GM18498 (cell line): ENCODE results near the gene MAPK8IP1.

Experiments used
- ATAC-seq: cut with Tn5 transposase; IDR thresholded peaks from one replicate; pipeline ENCODE4 v1.9.1; 2021; ENCODE audit warnings: mild to moderate bottlenecking, moderate library complexity; ENCODE audit not compliant: unreplicated experiment

Gene MAPK8IP1

GRCh38 chr11:45906965-45907611 lies 21.6 kb downstream of the MAPK8IP1 start, which contains the start of gene FREY1:
TSS of gene FREY1 (minus strand) at chr11:45907271. CDS start at chr11:45907245, 26 bp downstream.
- ATAC-seq, result no peak

- ATAC-seq, result no peak
Observed at GRCh38 chr11:45907911-45908370, 22.5 kb downstream of the MAPK8IP1 start.

GRCh38 chr11:45909594-45910475 lies 24.4 kb downstream of the MAPK8IP1 start:
- no peak for ATAC-seq

GRCh38 chr11:45910623-45911022 lies 25.2 kb downstream of the MAPK8IP1 start:
- ATAC-seq, result no peak

GRCh38 chr11:45913514-45913913 lies 28.1 kb downstream of the MAPK8IP1 start:
- no peak for ATAC-seq

GRCh38 chr11:45913942-45914635 lies 28.6 kb downstream of the MAPK8IP1 start:
- no peak for ATAC-seq

GRCh38 chr11:45915446-45915845 lies 30.0 kb downstream of the MAPK8IP1 start:
- no peak for ATAC-seq

- peak; percentile 3 for ATAC-seq
Observed at GRCh38 chr11:45917286-45917622, 31.8 kb downstream of the MAPK8IP1 start.

GRCh38 chr11:45917623-45918330 lies 32.3 kb downstream of the MAPK8IP1 start, which contains the start of gene PEX16:
TSS of gene PEX16 (minus strand) at chr11:45917877. CDS start at chr11:45917811, 66 bp downstream.
- peak; percentile 91 for ATAC-seq

- peak; percentile 39 for ATAC-seq
Observed at GRCh38 chr11:45918331-45918941, 33.0 kb downstream of the MAPK8IP1 start.

- no peak for ATAC-seq
Observed at GRCh38 chr11:45918962-45919675, 33.7 kb downstream of the MAPK8IP1 start.

- ATAC-seq, result no peak
Observed at GRCh38 chr11:45919806-45920530, 34.5 kb downstream of the MAPK8IP1 start.

- ATAC-seq, result no peak
Observed at GRCh38 chr11:45920531-45921477, 35.4 kb downstream of the MAPK8IP1 start.

- ATAC-seq, result no peak
Observed at GRCh38 chr11:45921561-45922424, 36.3 kb downstream of the MAPK8IP1 start.

GRCh38 chr11:45922425-45923082 lies 37.1 kb downstream of the MAPK8IP1 start, which contains the start of gene LARGE2:
TSS of gene LARGE2 (plus strand) at chr11:45922656. CDS start at chr11:45922883, 227 bp downstream.
- no peak for ATAC-seq
